Peyer's patch (tissue), 4 donors: ENCODE results near the gene LRRC32. TPM values are rescaled to one million over a fixed set of nuclear protein-coding genes. Genes with fewer than 3 reads are reported as not detected.

Source experiments
- DNase-seq, 3 donors: peaks; one replicate each; pipeline ENCODE4 v3.0.0-alpha.2; 2017 to 2019
- H3K27ac ChIP-seq, 4 donors: fragments of 200-600 bp; sonication (generic); one replicate each; pipeline ENCODE4 v1.5.1; 2016 to 2019
- H3K27me3 ChIP-seq, 2 donors: fragments of 200-600 bp; sonication (generic); one replicate each; pipeline ENCODE4 v1.5.1; 2019
- H3K36me3 ChIP-seq, 3 donors: fragments of 200-600 bp; sonication (generic); one replicate each; pipeline ENCODE4 v1.5.1; 2016 to 2019
- H3K4me1 ChIP-seq, 4 donors: fragments of 200-600 bp; sonication (generic); one replicate each; pipeline ENCODE4 v1.5.1; 2016 to 2019
- H3K4me3 ChIP-seq, 4 donors: fragments of 200-600 bp; sonication (generic); 1 replicate in 3 of 4; 2 replicates in 1 of 4; pipeline ENCODE4 v1.5.1; 2016 to 2019; ENCODE audit warnings: mild to moderate bottlenecking in 1 of 4
- H3K9me3 ChIP-seq, 4 donors: fragments of 200-600 bp; sonication (generic); one replicate each; pipeline ENCODE4 v1.5.1; 2016 to 2019; ENCODE audit warnings: mild to moderate bottlenecking in 1 of 4
- CTCF ChIP-seq, 6 experiments: fragments of 450-650 bp in 4 of 6; fragments of 200-600 bp in 2 of 6; sonication (generic) in 1 of 6; IDR thresholded peaks; one replicate each; pipeline ENCODE4 v1.5.1; 2017 to 2019; ENCODE audit warnings: antibody characterized with exemption in 6 of 6, mild to moderate bottlenecking in 3 of 6, moderate library complexity in 1 of 6
- POLR2A ChIP-seq, 2 donors: fragments of 450-650 bp; IDR thresholded peaks; one replicate each; pipeline ENCODE4 v1.5.1; 2017; ENCODE audit warnings: antibody characterized with exemption in 2 of 2, mild to moderate bottlenecking in 2 of 2, moderate library complexity in 2 of 2
- total RNA-seq, 4 donors: library from RNA; depleted of rRNA; stranded (reverse); fragments of >200 nt; gene quantifications; one replicate each; pipeline ENCODE4 v1.1.0, GENCODE V29; 2016

Gene LRRC32
- total RNA-seq, 4 donors from 2014 or later: 4.0 to 36.7 (median 23.0) TPM

DNA sequence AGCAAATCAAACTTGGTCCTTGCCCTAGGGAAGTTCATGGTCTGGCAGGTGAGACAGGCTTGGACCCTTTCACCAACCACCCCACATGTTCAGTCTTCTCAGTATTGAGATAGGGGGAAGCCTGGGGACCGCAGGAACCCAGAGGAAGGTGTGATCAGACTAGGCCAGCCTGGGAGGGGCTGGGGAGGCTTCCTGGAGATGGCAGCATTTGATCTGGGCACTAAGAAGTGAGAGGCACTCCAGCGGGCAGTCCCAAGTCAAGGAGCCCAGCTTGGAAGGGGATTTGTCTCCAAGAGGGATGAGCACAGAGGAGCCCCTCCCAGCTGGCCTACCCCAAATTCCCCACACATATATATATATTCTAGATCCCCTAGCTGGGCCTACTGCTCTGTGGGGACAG lies 5.4 kb downstream of the LRRC32 start:
- Histone ChIP-seq H3K27me3 (no peaks in the 10 kb centered on the region), H3K36me3 (no peaks in the 10 kb centered on the region), H3K4me1 (peaks cover 0 to 11% (median 9%) of the 10 kb centered on the region in 4 donors), H3K27ac (peak overlapping the region in 2 of 4 donors; percentile 3 to 39), H3K9me3 (no peaks in the 10 kb centered on the region), H3K4me3 (no peak overlapping the region)
- DNase-seq: peak in 2 of 3 donors; percentile 38 to 43
- TF ChIP-seq CTCF (IDR thresholded peaks at IDR 0.05) (no peak), POLR2A (IDR thresholded peaks at IDR 0.05) (no peak)

DNA sequence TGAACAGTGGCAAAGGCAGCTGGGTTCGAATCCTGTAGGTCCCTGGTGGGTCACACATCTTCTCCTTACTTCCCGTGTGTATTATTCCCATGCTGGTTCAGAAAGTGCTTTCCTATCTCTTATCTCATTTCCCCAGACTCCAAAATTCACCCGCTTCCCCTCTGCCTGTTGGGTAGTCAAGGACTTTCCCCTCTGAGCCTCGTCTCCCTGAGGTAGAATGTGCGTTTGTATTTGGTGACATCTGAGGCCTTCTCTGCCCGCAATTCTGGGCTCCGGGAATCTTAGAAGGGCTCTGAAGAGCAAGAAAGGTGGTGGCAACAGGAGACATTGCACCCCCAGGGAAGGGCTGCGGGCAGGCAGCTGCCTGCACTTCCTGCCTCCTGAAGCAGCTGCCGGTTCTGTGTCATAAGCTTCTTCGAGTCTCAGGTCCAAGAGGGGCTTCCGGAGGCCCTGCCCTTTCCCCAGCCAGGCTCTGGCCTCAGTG lies 5.9 kb downstream of the LRRC32 start:
- no peak for TF ChIP-seq CTCF (IDR thresholded peaks at IDR 0.05)
- TF ChIP-seq POLR2A (IDR thresholded peaks at IDR 0.05): no peak
- Histone ChIP-seq H3K9me3 (no peaks in the 10 kb centered on the region), H3K4me1 (peaks cover 0 to 8% (median 6%) of the 10 kb centered on the region in 4 donors), H3K27me3 (no peaks in the 10 kb centered on the region), H3K27ac (peak overlapping the region in 2 of 4 donors; percentile 3 to 39), H3K36me3 (no peaks in the 10 kb centered on the region), H3K4me3 (no peak overlapping the region)
- DNase-seq: peak in 2 of 3 donors; percentile 43 to 50

DNA sequence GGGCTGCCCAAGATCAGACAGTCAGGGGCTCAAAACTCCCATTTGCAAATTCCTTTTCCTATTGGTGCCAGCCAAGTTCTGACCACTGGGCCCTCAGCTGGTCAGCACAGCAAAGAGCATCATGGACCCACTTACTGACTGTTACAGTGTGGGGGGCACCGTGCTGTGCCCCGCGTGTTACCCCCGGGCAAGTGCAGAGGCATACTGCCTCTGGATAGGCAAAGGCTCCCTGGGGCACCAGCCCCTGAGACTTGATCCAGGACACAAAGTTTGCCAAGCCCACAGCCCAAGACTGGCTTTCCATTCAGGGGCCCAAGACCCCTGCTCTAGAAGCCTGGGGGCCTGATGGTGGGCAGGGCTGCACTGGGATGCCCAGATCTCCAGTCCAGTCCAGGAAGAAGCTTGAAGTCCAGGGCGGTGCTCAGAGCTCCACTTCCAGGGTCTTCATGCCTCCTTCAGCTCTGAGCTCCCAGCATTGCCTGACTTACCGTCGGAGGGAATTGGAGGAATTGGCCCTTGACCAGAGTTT lies 6.6 kb downstream of the LRRC32 start:
- H3K9me3 ChIP-seq: no peaks in the 10 kb centered on the region
- H3K4me1 ChIP-seq: peaks cover 0 to 8% (median 6%) of the 10 kb centered on the region in 4 donors
- TF ChIP-seq CTCF (IDR thresholded peaks at IDR 0.05) (no peak), POLR2A (IDR thresholded peaks at IDR 0.05) (no peak)
- no peak overlapping the region for H3K4me3 ChIP-seq
- no peaks in the 10 kb centered on the region for H3K36me3 ChIP-seq
- no peaks in the 10 kb centered on the region for H3K27me3 ChIP-seq
- DNase-seq: peak in 2 of 3 donors; percentile 23 to 30
- H3K27ac ChIP-seq: peak overlapping the region in 1 of 4 donors; percentile 39

DNA sequence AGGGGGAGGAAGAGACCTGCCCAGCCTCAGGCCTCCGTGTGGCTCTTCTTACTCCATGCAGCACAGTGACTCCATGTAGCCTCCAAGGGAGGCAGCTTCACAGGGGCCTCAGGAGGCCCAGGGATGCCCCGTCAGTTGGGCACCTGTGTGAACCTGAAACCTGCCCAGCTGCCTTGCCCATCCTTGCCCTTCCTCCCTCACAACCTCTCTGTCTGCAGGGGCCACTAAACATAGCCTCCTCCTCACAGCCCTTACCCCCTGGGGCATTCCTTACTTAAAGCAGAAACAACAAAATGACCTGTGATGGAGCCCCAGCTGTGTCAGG lies 7.1 kb downstream of the LRRC32 start:
- Histone ChIP-seq H3K36me3 (no peaks in the 10 kb centered on the region), H3K27ac (no peak overlapping the region), H3K27me3 (no peaks in the 10 kb centered on the region), H3K4me1 (peaks cover 0 to 8% (median 6%) of the 10 kb centered on the region in 4 donors), H3K4me3 (no peak overlapping the region), H3K9me3 (no peaks in the 10 kb centered on the region)
- DNase-seq: peak in 2 of 3 donors; percentile 11 to 30
- TF ChIP-seq POLR2A (IDR thresholded peaks at IDR 0.05) (no peak), CTCF (IDR thresholded peaks at IDR 0.05) (no peak)

DNA sequence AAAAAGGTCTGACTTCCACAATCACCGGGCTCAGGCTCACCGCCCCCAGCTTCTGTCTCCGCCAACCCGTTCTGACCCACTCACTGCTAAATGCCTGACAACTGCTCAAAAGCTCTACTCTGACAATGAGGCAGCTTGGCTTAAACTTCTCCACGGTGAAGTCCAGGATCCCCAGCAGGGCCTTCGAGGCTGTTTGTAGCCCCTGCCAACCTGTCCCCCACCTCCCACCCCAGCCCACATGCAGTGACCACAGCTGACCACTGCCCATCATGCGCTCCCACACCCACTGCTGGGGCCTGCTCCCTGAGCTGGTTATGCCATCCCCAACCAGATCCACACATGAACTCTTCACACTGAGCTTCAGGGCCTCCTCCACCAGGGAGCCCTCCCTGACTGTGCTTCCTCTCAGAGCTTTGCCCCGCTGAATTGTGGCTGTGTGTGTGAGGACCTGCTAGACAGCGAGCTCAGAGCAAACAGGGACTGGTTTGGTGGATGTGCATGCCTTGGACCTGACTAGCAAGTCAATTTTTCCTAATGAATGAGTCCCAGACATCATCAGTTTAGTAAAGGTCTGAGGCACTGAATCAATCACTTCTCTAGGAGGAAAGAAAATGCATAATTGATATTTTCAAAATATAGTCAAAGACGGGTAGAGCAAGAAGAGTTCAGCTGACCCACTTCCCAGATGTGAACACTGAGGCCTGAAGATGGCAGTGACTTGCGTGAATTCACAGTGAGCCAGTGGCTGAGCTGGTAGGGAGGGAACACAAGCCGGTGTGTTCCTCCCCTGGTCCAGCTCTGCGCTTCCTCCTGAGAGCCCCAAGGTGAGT lies 7.7 kb downstream of the LRRC32 start:
- no peak for TF ChIP-seq POLR2A (IDR thresholded peaks at IDR 0.05)
- TF ChIP-seq CTCF (IDR thresholded peaks at IDR 0.05): no peak
- Histone ChIP-seq H3K4me3 (no peak overlapping the region), H3K4me1 (peaks cover 0 to 8% (median 6%) of the 10 kb centered on the region in 4 donors), H3K36me3 (no peaks in the 10 kb centered on the region), H3K27me3 (no peaks in the 10 kb centered on the region), H3K9me3 (no peaks in the 10 kb centered on the region), H3K27ac (no peak overlapping the region)
- DNase-seq: peak in 2 of 3 donors; percentile 19 to 23
